Activated T-helper 2 cell treated with anti-CD3 and anti-CD28 coated beads, Interferon-gamma antibody, Interleukin-2, Interleukin-4, amounts not matched to agents 10 μg/mL and 5 μg/mL and 100 μg/mL, durations not matched to agents 14 hours and 24 hours and 36 hours (primary cell): ENCODE results near the gene SLC25A13. TPM values are rescaled to one million over a fixed set of nuclear protein-coding genes. Genes with fewer than 3 reads are reported as not detected.
"Not testable (repeated sequence)": the region's sequence is repeated elsewhere in the genome, so short reads cannot be mapped to it uniquely, and the experiment has no call there.

Source experiments
- DNase-seq: peaks from one replicate; pipeline ENCODE4 v3.0.0; 2021; ENCODE audit warnings: low spot score
- H3K27ac Mint-ChIP-seq: one replicate; pipeline ENCODE4 v1.8.0; 2021; ENCODE audit warnings: mixed read lengths
- H3K27me3 Mint-ChIP-seq: one replicate; pipeline ENCODE4 v1.8.0; 2021; ENCODE audit warnings: low read depth, mixed read lengths
- H3K36me3 Mint-ChIP-seq: one replicate; pipeline ENCODE4 v1.8.0; 2021; ENCODE audit warnings: low read depth, mixed read lengths
- H3K4me1 Mint-ChIP-seq: one replicate; pipeline ENCODE4 v1.8.0; 2021; ENCODE audit warnings: low read depth, mixed read lengths
- H3K4me3 Mint-ChIP-seq: one replicate; pipeline ENCODE4 v1.8.0; 2021; ENCODE audit warnings: low read depth, mild to moderate bottlenecking, moderate library complexity, mixed read lengths
- H3K9me3 Mint-ChIP-seq: one replicate; pipeline ENCODE4 v1.8.0; 2021; ENCODE audit warnings: mixed read lengths
- intact Hi-C: fragments of 100-400 bp; cut with micrococcal nuclease; formaldehyde crosslinking; loops from one replicate; pipeline ENCODE4 v1.15.1; 2023
- total RNA-seq: library from RNA; stranded (reverse); gene quantifications from 2 replicates; pipeline ENCODE4 v1.2.3, GENCODE V29; 2022

Gene SLC25A13
- total RNA-seq, 1 donor from 2014 or later = 28.8 TPM

DNA sequence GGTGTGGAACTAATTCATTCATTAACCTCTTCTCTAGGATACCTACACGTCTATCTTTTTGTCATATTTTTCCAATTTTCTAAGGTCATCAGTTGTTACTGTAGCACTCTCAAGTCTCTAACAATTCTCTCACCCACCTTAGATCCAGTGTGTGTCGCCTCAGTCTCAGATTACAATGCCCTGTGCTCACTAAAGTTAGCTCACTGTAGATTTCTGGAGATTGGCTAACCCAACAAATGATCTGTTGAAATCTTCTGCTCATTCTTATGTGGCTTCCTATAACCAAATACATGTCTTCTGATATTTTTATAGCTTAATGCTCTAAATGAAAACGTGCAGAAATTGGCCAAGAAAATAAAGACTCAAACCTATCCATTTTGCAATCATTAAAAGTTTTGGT is 142.6 kb downstream of the SLC25A13 start:
- Mint-ChIP-seq H3K9me3 (no peaks in the 10 kb centered on the region), H3K27ac (no peak overlapping the region), H3K4me1 (no peaks in the 10 kb centered on the region), H3K4me3 (no peak overlapping the region), H3K36me3 (peaks cover 16% of the 10 kb centered on the region), H3K27me3 (no peaks in the 10 kb centered on the region)
- no peak for DNase-seq
- intact Hi-C loops = no loop called here

DNA sequence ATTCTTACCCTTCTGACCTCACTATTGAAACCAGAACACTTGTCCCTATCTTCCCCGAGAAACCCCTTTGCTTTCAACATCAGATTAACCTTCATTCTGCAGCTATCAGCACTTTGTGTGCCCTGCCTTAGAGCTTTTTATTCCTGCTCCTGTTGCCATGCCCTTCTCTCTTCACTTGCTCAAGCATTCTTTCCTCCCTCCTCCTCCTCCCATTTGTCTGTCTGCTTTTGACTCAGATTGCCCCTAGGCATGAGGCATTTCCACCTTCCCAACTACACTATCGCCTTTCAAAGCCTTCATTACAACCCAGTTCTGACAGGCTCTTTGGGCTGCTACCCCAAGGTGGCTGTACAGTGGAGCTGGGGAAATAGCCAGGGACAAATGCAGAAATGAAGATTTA is 143.3 kb downstream of the SLC25A13 start:
- no peaks in the 10 kb centered on the region for H3K27me3 Mint-ChIP-seq
- H3K4me1 Mint-ChIP-seq = no peaks in the 10 kb centered on the region
- intact Hi-C loops = no loop called here
- H3K9me3 Mint-ChIP-seq = no peaks in the 10 kb centered on the region
- no peak overlapping the region for H3K27ac Mint-ChIP-seq
- DNase-seq = no peak
- H3K4me3 Mint-ChIP-seq = no peak overlapping the region
- peaks cover 14% of the 10 kb centered on the region for H3K36me3 Mint-ChIP-seq

DNA sequence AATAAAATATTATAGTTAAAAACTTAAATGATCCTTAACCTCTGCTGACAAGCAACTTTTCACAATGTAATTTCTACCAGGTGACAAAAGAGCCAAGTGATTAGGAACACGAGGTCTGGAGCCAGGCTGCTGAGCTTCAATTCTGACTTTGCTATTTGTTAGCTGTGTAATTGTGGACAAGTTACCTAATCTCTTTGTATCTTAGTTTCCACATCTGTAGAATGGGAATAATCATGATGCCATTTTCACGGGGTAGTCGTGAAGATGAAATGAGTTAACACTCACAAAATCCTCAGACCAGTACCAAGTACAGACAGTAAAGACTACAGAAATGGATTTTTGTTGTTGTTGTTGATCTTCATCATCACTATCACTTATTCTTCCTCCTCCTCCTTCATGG is 144.5 kb downstream of the SLC25A13 start:
- peaks cover 2% of the 10 kb centered on the region for H3K36me3 Mint-ChIP-seq
- no peaks in the 10 kb centered on the region for H3K27me3 Mint-ChIP-seq
- intact Hi-C loops = no loop called here
- no peak for DNase-seq
- H3K9me3 Mint-ChIP-seq = no peaks in the 10 kb centered on the region
- H3K27ac Mint-ChIP-seq = no peak overlapping the region
- H3K4me3 Mint-ChIP-seq = no peak overlapping the region
- H3K4me1 Mint-ChIP-seq = no peaks in the 10 kb centered on the region

- Mint-ChIP-seq H3K27ac (no peak overlapping the region), H3K36me3 (peaks cover 4% of the 10 kb centered on the region), H3K4me3 (no peak overlapping the region), H3K27me3 (no peaks in the 10 kb centered on the region), H3K4me1 (no peaks in the 10 kb centered on the region), H3K9me3 (no peaks in the 10 kb centered on the region)
- DNase-seq = no peak
- intact Hi-C loops = no loop called here
Measured at GRCh38 chr7:96174812-96175211, 147.1 kb downstream of the SLC25A13 start.

GRCh38 chr7:96173781-96174180 is 148.1 kb downstream of the SLC25A13 start:
- H3K4me1 Mint-ChIP-seq = no peaks in the 10 kb centered on the region
- H3K36me3 Mint-ChIP-seq = peaks cover 8% of the 10 kb centered on the region
- DNase-seq = no peak
- no peaks in the 10 kb centered on the region for H3K27me3 Mint-ChIP-seq
- no peak overlapping the region for H3K27ac Mint-ChIP-seq
- H3K9me3 Mint-ChIP-seq = no peaks in the 10 kb centered on the region
- H3K4me3 Mint-ChIP-seq = no peak overlapping the region
- intact Hi-C loops = no loop called here

DNA sequence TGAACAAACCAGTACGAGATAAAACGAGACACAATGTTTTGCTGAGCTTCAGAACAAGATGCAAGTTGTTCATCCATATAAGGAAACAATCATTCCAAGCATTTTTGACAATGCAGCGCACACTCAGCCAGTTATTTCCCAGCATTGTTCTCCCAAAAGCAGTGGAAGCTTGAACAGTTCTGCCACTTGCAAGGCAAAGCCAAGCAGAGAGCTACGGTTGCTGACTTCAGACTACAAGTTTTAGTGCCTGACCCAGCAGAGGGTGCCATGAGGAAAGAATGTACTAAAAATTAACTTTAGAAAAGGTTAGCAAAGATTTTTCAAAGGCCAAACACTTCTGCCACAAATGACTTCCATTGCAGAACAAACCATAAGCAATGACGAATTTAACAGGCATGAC is 152.5 kb downstream of the SLC25A13 start:
- Mint-ChIP-seq H3K4me1 (no peaks in the 10 kb centered on the region), H3K4me3 (no peak overlapping the region), H3K9me3 (no peaks in the 10 kb centered on the region), H3K36me3 (peaks cover 23% of the 10 kb centered on the region), H3K27ac (no peak overlapping the region), H3K27me3 (no peaks in the 10 kb centered on the region)
- intact Hi-C loops = no loop called here
- DNase-seq = no peak

GRCh38 chr7:96167424-96167823 is 154.5 kb downstream of the SLC25A13 start:
- no peak overlapping the region for H3K27ac Mint-ChIP-seq
- peaks cover 33% of the 10 kb centered on the region for H3K36me3 Mint-ChIP-seq
- no peaks in the 10 kb centered on the region for H3K4me1 Mint-ChIP-seq
- intact Hi-C loops = no loop called here
- no peaks in the 10 kb centered on the region for H3K9me3 Mint-ChIP-seq
- H3K4me3 Mint-ChIP-seq = no peak overlapping the region
- H3K27me3 Mint-ChIP-seq = no peaks in the 10 kb centered on the region
- no peak for DNase-seq

GRCh38 chr7:96161897-96162296 is 160.0 kb downstream of the SLC25A13 start:
- no peak for DNase-seq
- H3K27me3 Mint-ChIP-seq = no peaks in the 10 kb centered on the region
- H3K27ac Mint-ChIP-seq = no peak overlapping the region
- H3K4me1 Mint-ChIP-seq = no peaks in the 10 kb centered on the region
- no peaks in the 10 kb centered on the region for H3K9me3 Mint-ChIP-seq
- intact Hi-C loops = no loop called here
- no peak overlapping the region for H3K4me3 Mint-ChIP-seq
- peaks cover 29% of the 10 kb centered on the region for H3K36me3 Mint-ChIP-seq

DNA sequence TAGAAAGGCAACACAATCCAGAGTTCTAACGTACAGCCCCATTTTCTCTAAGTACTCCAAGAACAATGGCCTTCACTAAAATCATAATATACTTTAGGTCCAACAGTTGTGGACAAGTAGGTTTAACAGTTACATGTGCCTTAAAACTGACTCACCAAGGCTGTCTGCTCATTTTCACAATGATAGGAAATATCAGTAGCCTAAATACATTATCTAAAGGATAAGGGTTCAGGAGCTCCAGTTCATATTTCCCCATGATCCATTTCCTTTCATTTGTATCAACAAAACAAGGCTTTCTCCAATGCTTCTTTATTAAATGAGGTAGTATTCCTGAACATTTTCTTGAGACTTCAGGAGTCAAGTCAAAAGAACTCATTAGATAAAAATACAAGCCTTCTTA is 164.0 kb downstream of the SLC25A13 start:
- H3K27ac Mint-ChIP-seq = no peak overlapping the region
- intact Hi-C loops = no loop called here
- no peaks in the 10 kb centered on the region for H3K27me3 Mint-ChIP-seq
- H3K9me3 Mint-ChIP-seq = no peaks in the 10 kb centered on the region
- peaks cover 17% of the 10 kb centered on the region for H3K36me3 Mint-ChIP-seq
- H3K4me1 Mint-ChIP-seq = no peaks in the 10 kb centered on the region
- no peak for DNase-seq
- H3K4me3 Mint-ChIP-seq = no peak overlapping the region

GRCh38 chr7:96154506-96154905 is 167.4 kb downstream of the SLC25A13 start:
- not testable (repeated sequence) for H3K4me3 Mint-ChIP-seq

DNA sequence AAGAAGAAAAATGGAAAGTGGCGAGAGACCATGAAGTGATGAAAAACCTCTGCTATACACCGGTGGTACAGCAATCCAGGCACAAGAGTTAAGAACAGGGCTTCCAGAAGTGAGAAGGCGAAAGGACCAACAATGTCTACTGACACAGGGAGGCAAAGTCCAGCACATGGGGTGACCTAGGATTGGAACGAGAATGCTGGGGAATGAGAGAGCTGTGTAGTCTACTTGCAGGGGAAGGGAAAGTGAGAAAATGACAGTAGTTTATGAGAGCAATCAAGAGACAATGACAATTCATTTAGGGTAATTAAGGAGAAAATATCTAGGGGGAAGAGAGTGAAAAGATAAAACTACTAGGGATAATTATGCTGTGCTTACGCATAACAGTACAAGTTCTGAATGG is 169.2 kb downstream of the SLC25A13 start:
- intact Hi-C loops = no loop called here
- Mint-ChIP-seq H3K36me3 (peaks cover 3% of the 10 kb centered on the region), H3K27me3 (no peaks in the 10 kb centered on the region), H3K4me3 (no peak overlapping the region), H3K9me3 (no peaks in the 10 kb centered on the region), H3K4me1 (no peaks in the 10 kb centered on the region), H3K27ac (no peak overlapping the region)
- no peak for DNase-seq

More at GRCh38 chr7:96154506-96154905, 167.4 kb downstream of the SLC25A13 start:
- H3K27ac Mint-ChIP-seq, H3K4me1 Mint-ChIP-seq, intact Hi-C loops, H3K27me3 Mint-ChIP-seq, H3K9me3 Mint-ChIP-seq, DNase-seq, H3K36me3 Mint-ChIP-seq: not testable (repeated sequence)

- no peaks in the 10 kb centered on the region for H3K27me3 Mint-ChIP-seq
Measured at GRCh38 chr7:96151889-96152288, 170.0 kb downstream of the SLC25A13 start.

DNA sequence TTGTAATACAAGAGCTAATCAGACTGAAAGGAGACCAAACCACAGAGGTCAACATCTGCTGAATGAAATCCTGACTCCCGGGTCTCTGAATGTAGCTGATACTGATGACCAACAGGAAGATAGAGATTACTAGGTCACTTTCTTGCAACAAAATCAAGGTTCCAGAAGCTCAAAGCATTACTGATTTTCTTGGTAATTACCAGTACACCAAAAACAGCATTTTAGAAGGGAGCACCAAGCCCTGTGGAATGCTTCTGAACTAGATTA is 177.7 kb downstream of the SLC25A13 start:
- H3K36me3 Mint-ChIP-seq = peaks cover 25% of the 10 kb centered on the region
- no peak for DNase-seq
- no peaks in the 10 kb centered on the region for H3K27me3 Mint-ChIP-seq
- no peak overlapping the region for H3K27ac Mint-ChIP-seq
- no peaks in the 10 kb centered on the region for H3K4me1 Mint-ChIP-seq
- H3K4me3 Mint-ChIP-seq = no peak overlapping the region
- no peaks in the 10 kb centered on the region for H3K9me3 Mint-ChIP-seq
- intact Hi-C loops = no loop called here

More at GRCh38 chr7:96151889-96152288, 170.0 kb downstream of the SLC25A13 start:
- no peaks in the 10 kb centered on the region for H3K9me3 Mint-ChIP-seq
- H3K4me1 Mint-ChIP-seq = no peaks in the 10 kb centered on the region
- no peak overlapping the region for H3K27ac Mint-ChIP-seq
- no peak for DNase-seq
- H3K4me3 Mint-ChIP-seq = no peak overlapping the region
- H3K36me3 Mint-ChIP-seq = peaks cover under 1% of the 10 kb centered on the region
- intact Hi-C loops = no loop called here

GRCh38 chr7:96143495-96144259 is 178.2 kb downstream of the SLC25A13 start:
- no peak for DNase-seq
- Mint-ChIP-seq H3K36me3 (peaks cover 25% of the 10 kb centered on the region), H3K27me3 (no peaks in the 10 kb centered on the region), H3K4me1 (no peaks in the 10 kb centered on the region), H3K9me3 (no peaks in the 10 kb centered on the region), H3K27ac (no peak overlapping the region), H3K4me3 (no peak overlapping the region)
- intact Hi-C loops = no loop called here
